ENCODE results near the gene SF3B3. TPM values are rescaled to one million over a fixed set of nuclear protein-coding genes. Genes with fewer than 3 reads are reported as not detected.
"Not testable (repeated sequence)": the region's sequence is repeated elsewhere in the genome, so short reads cannot be mapped to it uniquely, and the experiment has no call there.

SF3B3 gene
- total and polyA plus RNA-seq, 7 donors = 23.8 to 98.5 (median 58.1) TPM

DNA sequence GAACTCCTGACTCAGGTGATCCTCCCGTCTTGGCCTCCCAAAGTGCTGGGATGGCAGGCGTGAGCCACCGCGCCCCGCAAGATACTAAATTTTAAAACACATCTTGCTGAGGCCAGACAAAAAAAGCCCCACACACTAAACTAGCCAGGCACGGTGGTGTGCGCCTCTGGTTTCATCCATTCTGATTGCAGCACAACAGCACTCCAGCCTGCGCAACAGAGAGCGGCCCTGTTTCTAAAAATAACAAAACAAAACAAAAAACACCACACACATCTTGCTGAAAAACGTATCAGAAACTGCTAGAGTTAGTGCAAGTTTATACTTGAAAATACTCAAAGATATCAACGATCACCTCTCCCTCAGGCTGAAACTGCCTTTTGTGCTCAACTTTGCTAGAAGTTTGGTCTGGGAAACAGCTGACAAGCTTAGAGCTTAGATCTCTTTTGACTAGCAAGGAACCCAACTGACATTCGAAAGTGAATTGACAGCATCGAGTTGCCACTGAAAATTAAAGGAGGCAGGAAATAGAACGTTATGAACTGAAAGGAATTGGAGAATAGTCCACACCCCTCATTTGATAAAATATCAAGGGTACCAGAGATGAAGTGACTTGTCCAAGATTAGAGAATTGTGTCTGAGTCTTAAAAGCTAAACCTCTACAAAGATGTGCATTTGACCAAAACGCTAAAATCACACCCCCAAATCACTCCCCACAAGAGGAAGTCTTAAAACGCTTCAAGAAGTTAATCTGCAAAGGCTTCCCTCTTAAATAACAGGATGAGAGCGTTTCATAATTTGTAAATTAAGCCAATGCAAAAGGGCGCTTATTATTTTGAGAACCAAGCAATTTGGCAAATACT is 1.2 kb upstream of the SF3B3 start:
- 47 to 51% methylated on average over 18 of the region's 18 CpGs for WGBS, 2 donors
- intact Hi-C loops (cut with DNase I) = loop anchor here (10.0 kb wide), 2 partner anchors 222 to 252 kb away; no protein-coding TSS in a partner anchor
- H3K27ac ChIP-seq = peak overlapping the region in 3 of 4 donors; percentile 86 to 94 (median 91)
- TF ChIP-seq, protein P1, sequence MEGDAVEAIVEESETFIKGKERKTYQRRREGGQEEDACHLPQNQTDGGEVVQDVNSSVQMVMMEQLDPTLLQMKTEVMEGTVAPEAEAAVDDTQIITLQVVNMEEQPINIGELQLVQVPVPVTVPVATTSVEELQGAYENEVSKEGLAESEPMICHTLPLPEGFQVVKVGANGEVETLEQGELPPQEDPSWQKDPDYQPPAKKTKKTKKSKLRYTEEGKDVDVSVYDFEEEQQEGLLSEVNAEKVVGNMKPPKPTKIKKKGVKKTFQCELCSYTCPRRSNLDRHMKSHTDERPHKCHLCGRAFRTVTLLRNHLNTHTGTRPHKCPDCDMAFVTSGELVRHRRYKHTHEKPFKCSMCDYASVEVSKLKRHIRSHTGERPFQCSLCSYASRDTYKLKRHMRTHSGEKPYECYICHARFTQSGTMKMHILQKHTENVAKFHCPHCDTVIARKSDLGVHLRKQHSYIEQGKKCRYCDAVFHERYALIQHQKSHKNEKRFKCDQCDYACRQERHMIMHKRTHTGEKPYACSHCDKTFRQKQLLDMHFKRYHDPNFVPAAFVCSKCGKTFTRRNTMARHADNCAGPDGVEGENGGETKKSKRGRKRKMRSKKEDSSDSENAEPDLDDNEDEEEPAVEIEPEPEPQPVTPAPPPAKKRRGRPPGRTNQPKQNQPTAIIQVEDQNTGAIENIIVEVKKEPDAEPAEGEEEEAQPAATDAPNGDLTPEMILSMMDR (IDR thresholded peaks at IDR 0.05) = no peak
- no peak for TF ChIP-seq POLR2A (IDR thresholded peaks at IDR 0.05)
- no peak for TF ChIP-seq POLR2AphosphoS5 (IDR thresholded peaks at IDR 0.05)
- no peak for TF ChIP-seq EP300 (IDR thresholded peaks at IDR 0.05)
- H3K27me3 ChIP-seq = no peaks in the 10 kb centered on the region
- no peak for DNase-seq
- peaks cover 0 to 43% (median 39%) of the 10 kb centered on the region in 4 donors for H3K4me1 ChIP-seq
- no peaks in the 10 kb centered on the region for H3K9me3 ChIP-seq
- H3K36me3 ChIP-seq = peaks cover 6 to 35% (median 8%) of the 10 kb centered on the region in 4 donors
- peak overlapping the region; percentile 68 to 87 (median 80) for H3K4me3 ChIP-seq

DNA sequence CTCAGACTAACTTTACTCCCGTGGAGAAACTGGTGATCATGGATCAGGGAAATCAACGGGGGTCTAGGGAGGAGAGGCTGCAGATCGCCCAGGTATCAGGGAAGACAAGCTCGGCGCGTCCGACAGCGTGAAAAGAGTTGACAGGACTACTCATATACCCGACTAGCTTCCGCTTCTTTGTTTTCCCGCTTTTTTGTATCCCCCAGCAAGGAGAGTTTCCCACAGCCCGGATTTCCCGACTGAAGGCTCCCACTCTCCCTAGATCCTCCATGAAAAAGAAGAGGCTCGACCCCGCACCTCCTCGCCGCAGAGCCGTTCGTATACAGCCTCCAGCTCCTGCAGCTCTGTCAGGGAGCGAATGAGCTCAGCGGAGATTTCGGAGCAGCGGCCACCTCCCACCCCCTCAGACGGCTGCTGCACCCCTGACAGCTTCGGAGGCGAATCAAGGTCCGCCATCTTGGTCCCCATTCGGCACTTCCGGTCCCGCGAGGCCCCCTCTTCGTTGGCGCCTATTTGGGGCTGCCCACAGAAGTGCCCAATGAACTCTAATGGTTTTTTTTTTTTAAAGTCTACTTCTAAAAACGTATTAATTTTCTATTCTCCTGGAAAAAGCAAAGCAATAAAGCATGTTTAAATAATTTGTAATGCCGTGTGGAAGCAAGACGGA is 407 bp upstream of the SF3B3 start, which contains the start of gene COG4:
Gene COG4 (minus strand): TSS at position 479 of the 667 bp plus-strand sequence. CDS start 11 bp downstream, at position 468.
- TF ChIP-seq EP300 (IDR thresholded peaks at IDR 0.05) = no peak
- TF ChIP-seq, protein P1 (IDR thresholded peaks at IDR 0.05) = no peak
- no peak for TF ChIP-seq POLR2A (IDR thresholded peaks at IDR 0.05)
- TF ChIP-seq POLR2AphosphoS5 (IDR thresholded peaks at IDR 0.05) = peak in 2 of 4 donors; percentile 8 to 50
- WGBS, 2 donors = 0% methylated on average over 36 of the region's 36 CpGs
- H3K4me3 ChIP-seq = peak within 1 kb of the TSS; percentile 68 to 87 (median 80)

DNA sequence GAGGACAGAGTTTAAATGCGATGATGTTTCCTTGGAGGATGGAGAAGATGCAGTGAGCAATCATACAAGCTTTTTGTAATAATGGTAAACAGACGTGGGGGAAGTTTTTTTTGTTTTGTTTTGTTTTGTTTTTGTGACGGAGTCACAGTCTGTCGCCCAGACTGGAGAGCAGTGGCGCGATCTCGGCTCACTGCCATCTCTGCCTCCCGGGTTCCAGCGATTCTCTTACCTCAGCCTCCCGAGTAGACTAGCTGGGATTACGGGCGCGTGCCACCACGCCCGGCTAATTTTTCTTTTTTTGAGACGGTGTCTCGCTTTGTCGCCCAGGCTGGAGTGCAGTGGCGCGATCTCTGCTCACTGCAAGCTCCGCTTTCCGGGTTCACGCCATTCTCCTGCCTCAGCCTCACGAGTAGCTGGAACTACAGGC is 796 bp downstream of the SF3B3 start:
- Histone ChIP-seq H3K27ac (peak overlapping the region; percentile 85 to 94 (median 88)), H3K4me1 (peaks cover 0 to 51% (median 43%) of the 10 kb centered on the region in 4 donors), H3K4me3 (peak overlapping the region; percentile 68 to 87 (median 80)), H3K36me3 (peaks cover 6 to 36% (median 12%) of the 10 kb centered on the region in 4 donors)
- H3K9me3 ChIP-seq, H3K27me3 ChIP-seq: not testable (repeated sequence)
- 1 to 2% methylated on average over 24 of the region's 24 CpGs for WGBS, 2 donors
- DNase-seq = peak; percentile 78
- intact Hi-C loops (cut with DNase I) = loop anchor here (10.0 kb wide), 2 partner anchors 220 to 250 kb away; no protein-coding TSS in a partner anchor

More for the DNA sequence above, 407 bp upstream of the SF3B3 start, which contains the start of gene COG4:
- intact Hi-C loops (cut with DNase I) = loop anchor here (10.0 kb wide), 2 partner anchors 222 to 252 kb away; no protein-coding TSS in a partner anchor
- peak within 1 kb of the TSS; percentile 85 to 94 (median 88) for H3K27ac ChIP-seq
- H3K27me3 ChIP-seq = no peaks in the 10 kb centered on the region
- peaks cover 0 to 34% (median 6%) of the 10 kb centered on the region in 4 donors for H3K36me3 ChIP-seq
- peak; percentile 92 for DNase-seq
- peaks cover 0 to 48% (median 41%) of the 10 kb centered on the region in 4 donors for H3K4me1 ChIP-seq
- H3K9me3 ChIP-seq = no peaks in the 10 kb centered on the region

DNA sequence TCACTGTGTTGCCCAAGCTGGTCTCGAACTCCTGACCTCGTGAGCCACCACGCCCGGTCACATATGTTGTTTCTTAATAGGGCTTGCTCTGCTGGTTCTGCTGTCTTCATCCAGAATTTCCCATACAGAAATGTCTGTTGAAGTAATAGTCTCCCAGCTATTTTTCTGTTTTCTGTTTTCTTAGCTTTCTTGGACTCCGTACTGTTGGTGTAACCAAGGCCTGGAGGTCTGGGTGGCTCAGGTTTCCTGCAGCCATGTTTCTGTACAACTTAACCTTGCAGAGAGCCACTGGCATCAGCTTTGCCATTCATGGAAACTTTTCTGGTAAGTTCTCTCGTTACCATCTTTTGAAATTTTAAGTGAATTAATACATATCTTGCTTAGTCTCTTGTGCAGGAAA is 2.8 kb downstream of the SF3B3 start:
- Histone ChIP-seq H3K4me1 (peaks cover 0 to 53% (median 43%) of the 10 kb centered on the region in 4 donors), H3K27ac (no peak overlapping the region), H3K4me3 (no peak overlapping the region), H3K36me3 (peaks cover 16 to 53% (median 27%) of the 10 kb centered on the region in 4 donors), H3K9me3 (no peaks in the 10 kb centered on the region), H3K27me3 (no peaks in the 10 kb centered on the region)
- intact Hi-C loops (cut with DNase I) = loop anchor here (2.0 to 10.0 kb wide), 4 partner anchors 126 to 248 kb away; no protein-coding TSS in a partner anchor
- WGBS, 2 donors = 70 to 76% methylated on average over 6 of the region's 6 CpGs
- DNase-seq = no peak
- no peak for TF ChIP-seq POLR2AphosphoS5 (IDR thresholded peaks at IDR 0.05)
- no peak for TF ChIP-seq POLR2A (IDR thresholded peaks at IDR 0.05)

DNA sequence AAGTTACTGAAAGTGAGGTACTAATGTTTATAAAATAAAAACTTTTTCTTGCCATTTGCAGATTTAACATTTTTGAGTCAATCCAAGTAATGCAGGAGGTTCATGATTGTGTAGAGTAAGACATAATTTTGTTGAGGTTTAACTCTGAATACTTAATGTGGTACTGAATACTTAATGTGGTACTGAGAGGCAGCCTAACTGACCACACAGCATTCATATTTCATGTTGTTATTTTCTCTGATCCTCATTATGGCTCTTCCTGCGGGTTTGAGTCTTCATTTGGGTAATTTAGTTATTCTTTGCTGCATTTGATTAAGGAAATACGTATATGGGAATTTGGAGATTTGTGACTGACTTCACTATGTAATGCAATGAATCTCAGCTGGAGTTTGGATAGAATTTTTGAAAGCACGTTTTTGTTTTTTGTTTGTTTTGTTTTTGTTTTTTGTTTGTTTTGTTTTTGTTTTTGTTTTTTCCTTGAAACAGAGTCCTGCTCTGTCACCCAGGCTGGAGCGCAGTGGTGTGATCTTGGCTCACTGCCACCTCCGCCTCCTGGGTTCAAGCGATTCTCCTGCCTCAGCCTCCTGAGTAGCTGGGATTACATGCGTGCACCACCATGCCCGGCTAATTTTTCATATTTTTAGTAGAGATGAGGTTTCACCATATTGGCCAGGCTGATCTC is 3.8 kb downstream of the SF3B3 start:
- H3K36me3 ChIP-seq = peaks cover 20 to 64% (median 36%) of the 10 kb centered on the region in 4 donors
- 76 to 80% methylated on average over 8 of the region's 8 CpGs for WGBS, 2 donors
- no peaks in the 10 kb centered on the region for H3K27me3 ChIP-seq
- no peak overlapping the region for H3K27ac ChIP-seq
- no peak for TF ChIP-seq POLR2A (IDR thresholded peaks at IDR 0.05)
- no peak for TF ChIP-seq POLR2AphosphoS5 (IDR thresholded peaks at IDR 0.05)
- TF ChIP-seq, protein P1 (IDR thresholded peaks at IDR 0.05) = no peak
- TF ChIP-seq EP300 (IDR thresholded peaks at IDR 0.05) = no peak
- intact Hi-C loops (cut with DNase I) = loop anchor here (2.0 to 10.0 kb wide), 4 partner anchors 125 to 247 kb away; no protein-coding TSS in a partner anchor
- no peak for DNase-seq
- peaks cover 0 to 49% (median 37%) of the 10 kb centered on the region in 4 donors for H3K4me1 ChIP-seq
- no peaks in the 10 kb centered on the region for H3K9me3 ChIP-seq
- H3K4me3 ChIP-seq = no peak overlapping the region
